Bronchial epithelial cell (primary cell): Measurements from ENCODE around the gene ADIPOR2. TPM values are rescaled to one million over a fixed set of nuclear protein-coding genes. Genes with fewer than 3 reads are reported as not detected.

Source experiments
- DNase-seq: peaks from one replicate; pipeline ENCODE4 v3.0.0-alpha.2; 2010; ENCODE audit warnings: low read depth
- FAIRE-seq: peaks from 2 replicates; lab custom pipeline; 2011; peaks lifted over from hg19 to GRCh38; lab: Jason Lieb, UNC
- H3K27me3 ChIP-seq: 2 replicates; pipeline ENCODE4 v1.5.1; 2011; ENCODE audit warnings: low read length; ENCODE audit not compliant: control insufficient read depth, insufficient read depth
- H3K36me3 ChIP-seq: 2 replicates; pipeline ENCODE4 v1.5.1; 2011; ENCODE audit warnings: low read length; ENCODE audit not compliant: control insufficient read depth, insufficient read depth
- H3K4me3 ChIP-seq: 2 replicates; pipeline ENCODE4 v1.5.1; 2011; ENCODE audit warnings: mild to moderate bottlenecking, low read depth, low read length, control low read depth
- CTCF ChIP-seq: IDR thresholded peaks from 2 replicates; pipeline ENCODE4 v1.5.1; 2011; ENCODE audit warnings: mild to moderate bottlenecking, moderate library complexity, low read length, control low read depth, inconsistent platforms; ENCODE audit not compliant: insufficient read depth, severe bottlenecking
- total RNA-seq: library from RNA; depleted of rRNA; stranded (reverse); fragments of >200 nt; gene quantifications from 2 replicates; pipeline ENCODE4 v1.2.1, GENCODE V29; 2014

Gene ADIPOR2
- total RNA-seq, 1 donor from 2014 or later: 41.6 TPM

GRCh38 chr12:1744932-1745331 is 54.1 kb downstream of the ADIPOR2 start:
- DNase-seq: no peak
- no peaks in the 10 kb centered on the region for H3K27me3 ChIP-seq
- no peak for TF ChIP-seq CTCF
- no peak for FAIRE-seq
- no peaks in the 10 kb centered on the region for H3K36me3 ChIP-seq
- H3K4me3 ChIP-seq: no peak overlapping the region

- no peaks in the 10 kb centered on the region for H3K27me3 ChIP-seq
- no peak overlapping the region for H3K4me3 ChIP-seq
- DNase-seq (no peak), FAIRE-seq (no peak)
- H3K36me3 ChIP-seq: no peaks in the 10 kb centered on the region
- TF ChIP-seq CTCF: no peak
Observed at GRCh38 chr12:1747609-1748008, 56.7 kb downstream of the ADIPOR2 start.

- Histone ChIP-seq H3K36me3 (no peaks in the 10 kb centered on the region), H3K27me3 (no peaks in the 10 kb centered on the region), H3K4me3 (no peak overlapping the region)
- DNase-seq: no peak
- TF ChIP-seq CTCF: no peak
- FAIRE-seq: no peak
Observed at GRCh38 chr12:1749019-1749418, 58.1 kb downstream of the ADIPOR2 start.

- H3K36me3 ChIP-seq: peaks cover 1% of the 10 kb centered on the region
- H3K4me3 ChIP-seq: no peak overlapping the region
- no peak for TF ChIP-seq CTCF
- no peaks in the 10 kb centered on the region for H3K27me3 ChIP-seq
- DNase-seq: no peak
- no peak for FAIRE-seq
Observed at GRCh38 chr12:1750300-1750699, 59.4 kb downstream of the ADIPOR2 start.

GRCh38 chr12:1758376-1758775 is 67.5 kb downstream of the ADIPOR2 start:
- TF ChIP-seq CTCF: no peak
- no peak overlapping the region for H3K4me3 ChIP-seq
- DNase-seq (no peak), FAIRE-seq (no peak)
- peaks cover 2% of the 10 kb centered on the region for H3K36me3 ChIP-seq
- H3K27me3 ChIP-seq: no peaks in the 10 kb centered on the region

GRCh38 chr12:1758887-1759286 is 68.0 kb downstream of the ADIPOR2 start:
- no peak for TF ChIP-seq CTCF
- Histone ChIP-seq H3K4me3 (no peak overlapping the region), H3K36me3 (peaks cover 2% of the 10 kb centered on the region), H3K27me3 (no peaks in the 10 kb centered on the region)
- no peak for FAIRE-seq
- DNase-seq: no peak
